Adrenal gland (tissue), 12 donors: ENCODE measurements around the gene SP4. TPM values are rescaled to one million over a fixed set of nuclear protein-coding genes. Genes with fewer than 3 reads are reported as not detected.

Source experiments
- DNase-seq, 7 donors: peaks; one replicate each; pipeline ENCODE4 v3.0.0-alpha.2; 2019 to 2020
- H3K27ac ChIP-seq, 5 donors: fragments of 200-600 bp; sonication (generic) in 4 of 5; 1 replicate in 3 of 5; 2 replicates in 2 of 5; pipeline versions ENCODE4 v1.5.1 to v1.8.0; 2016 to 2020; ENCODE audit warnings: mild to moderate bottlenecking in 1 of 5
- H3K27me3 ChIP-seq: fragments of 200-600 bp; 2 replicates; pipeline ENCODE4 v1.8.0; 2021
- H3K36me3 ChIP-seq, 2 donors: fragments of 200-600 bp; replicated peaks in 1 of 2; 1 replicate in 1 of 2; 2 replicates in 1 of 2; pipeline versions ENCODE4 v1.5.1 to v1.8.0; 2018 to 2022
- H3K4me1 ChIP-seq, 2 donors: fragments of 200-600 bp; replicated peaks in 1 of 2; 1 replicate in 1 of 2; 2 replicates in 1 of 2; pipeline versions ENCODE4 v1.5.1 to v1.8.0; 2018 to 2021
- H3K4me3 ChIP-seq, 4 donors: fragments of 200-600 bp; sonication (generic) in 3 of 4; one replicate each; pipeline ENCODE4 v1.5.1; 2016 to 2018
- H3K9me3 ChIP-seq, 3 donors: fragments of 200-600 bp; sonication (generic) in 1 of 3; replicated peaks in 1 of 3; 1 replicate in 2 of 3; 2 replicates in 1 of 3; pipeline versions ENCODE4 v1.5.1 to v1.8.0; 2016 to 2021
- CTCF ChIP-seq, 6 experiments: fragments of 450-650 bp in 4 of 6; fragments of 200-600 bp in 2 of 6; sonication (generic) in 1 of 6; IDR thresholded peaks; 1 replicate in 5 of 6; 2 replicates in 1 of 6; pipeline versions ENCODE4 v1.5.1 to v1.8.0; 2016 to 2021; ENCODE audit warnings: antibody characterized with exemption in 6 of 6, mild to moderate bottlenecking in 2 of 6, moderate library complexity in 1 of 6
- POLR2A ChIP-seq, 2 donors: fragments of 450-650 bp; IDR thresholded peaks; one replicate each; pipeline ENCODE4 v1.6.1; 2017; ENCODE audit warnings: antibody characterized with exemption in 2 of 2, mild to moderate bottlenecking in 2 of 2, moderate library complexity in 1 of 2
- WGBS, 4 donors: extraction: QIAGEN DNeasy Blood & Tissue Kit in 2 of 4; methylation state at CpG; one replicate each; pipeline versions ENCODE4 v1.1.5 to v1.1.7; 2013 to 2017; 5-methylcytosine and 5-hydroxymethylcytosine counted together
- intact Hi-C, 2 donors: fragments of 100-400 bp; cut with DNase I; formaldehyde crosslinking; loops; one replicate each; pipeline versions ENCODE4 v1.14.1 to v1.15.0; 2022 to 2023
- polyA plus RNA-seq, 3 donors: library from polyadenylated mRNA; stranded (reverse); fragments of 200-250 nt in 2 of 3; fragments of 350-450 nt in 1 of 3; fragmentation: Illumina TruSeq in 1 of 3; extraction: RNeasy Lipid Tissue Mini Kit (QIAGEN cat#74804) in 1 of 3; gene quantifications; one replicate each; pipeline ENCODE4 v1.2.3, GENCODE V29; 2013 to 2014
- total RNA-seq, 9 donors: library from RNA; depleted of rRNA in 4 of 9; stranded (reverse); fragments of >200 nt in 4 of 9; fragments of 120-200 nt in 1 of 9; fragmentation: NEBNext Ultra II Directional in 1 of 9; extraction: Animal tissue kit (Norgen Biotek cat#: 25700) in 1 of 9; gene quantifications; one replicate each; pipeline versions ENCODE4 v1.1.0 to v1.2.4, GENCODE V29; 2013 to 2023
- donor health status: healthy with polysubstance abuse.
- donor health status: Bipolar disorder and iron deficiency.
- donor health status: DM: yes; HTN: yes; CAD: no.
- donor health status: DM: no; HTN: no; CAD: no.
- donor health status: DM: no; HTN: no; CAD: no.
- donor health status: DM: yes; HTN: yes; CAD: no.

The SP4 gene
- total and polyA plus RNA-seq, 12 donors = 1.8 to 11.2 (median 6.0) TPM

GRCh38 chr7:21425290-21425689 is 2.6 kb upstream of the SP4 start:
- intact Hi-C loops = no loop called here
- Histone ChIP-seq H3K4me1 (peaks cover 0 to 14% of the 10 kb centered on the region in 2 donors), H3K4me3 (no peak overlapping the region), H3K36me3 (no peaks in the 10 kb centered on the region), H3K9me3 (no peaks in the 10 kb centered on the region), H3K27ac (no peak overlapping the region), H3K27me3 (no peaks in the 10 kb centered on the region)
- 92 to 97% (median 93%) methylated on average over 6 to 10 of the region's 10 CpGs for WGBS, 4 donors
- DNase-seq = no peak
- no peak for TF ChIP-seq POLR2A (IDR thresholded peaks at IDR 0.05)
- TF ChIP-seq CTCF (IDR thresholded peaks at IDR 0.05) = no peak

GRCh38 chr7:21426286-21427181 is 1.3 kb upstream of the SP4 start:
- Histone ChIP-seq H3K9me3 (no peaks in the 10 kb centered on the region), H3K4me1 (peaks cover 0 to 17% of the 10 kb centered on the region in 2 donors), H3K27ac (peak overlapping the region in 3 of 5 donors; percentile 62 to 96 (median 96)), H3K27me3 (no peaks in the 10 kb centered on the region), H3K36me3 (no peaks in the 10 kb centered on the region), H3K4me3 (peak overlapping the region in 2 of 4 donors; percentile 23 to 77)
- TF ChIP-seq CTCF (IDR thresholded peaks at IDR 0.05) = no peak
- intact Hi-C loops = no loop called here
- no peak for DNase-seq
- 5 to 6% (median 5%) methylated on average over 11 to 35 of the region's 35 CpGs for WGBS, 4 donors

- WGBS, 4 donors = 0% methylated on average over 9 to 57 of the region's 57 CpGs
- Histone ChIP-seq H3K27me3 (no peaks in the 10 kb centered on the region), H3K9me3 (no peaks in the 10 kb centered on the region), H3K27ac (peak overlapping the region; percentile 95 to 100 (median 96)), H3K4me1 (peaks cover 0 to 23% of the 10 kb centered on the region in 2 donors), H3K36me3 (no peaks in the 10 kb centered on the region), H3K4me3 (peak overlapping the region; percentile 62 to 93 (median 75))
- intact Hi-C loops = no loop called here
- DNase-seq = peak; percentile 99 to 100 (median 99)
- TF ChIP-seq POLR2A (IDR thresholded peaks at IDR 0.05) (peak in 1 of 2 donors; percentile 67), CTCF (IDR thresholded peaks at IDR 0.05) (peak in 5 of 6 experiments; percentile 7 to 40 (median 19))
Measured at GRCh38 chr7:21427182-21427870, 557 bp upstream of the SP4 start.

- H3K36me3 ChIP-seq = no peaks in the 10 kb centered on the region
- H3K9me3 ChIP-seq = no peaks in the 10 kb centered on the region
- no peaks in the 10 kb centered on the region for H3K27me3 ChIP-seq
- 2 to 6% (median 3%) methylated on average over 5 of the region's 5 CpGs for WGBS, 4 donors
- H3K4me1 ChIP-seq = peaks cover 0 to 29% of the 10 kb centered on the region in 2 donors
- DNase-seq = no peak
- TF ChIP-seq POLR2A (IDR thresholded peaks at IDR 0.05) = no peak
- no peak for TF ChIP-seq CTCF (IDR thresholded peaks at IDR 0.05)
- intact Hi-C loops = no loop called here
- peak overlapping the region in 2 of 4 donors; percentile 77 to 93 for H3K4me3 ChIP-seq
- H3K27ac ChIP-seq = peak overlapping the region; percentile 49 to 100 (median 96)
Measured at GRCh38 chr7:21428659-21428941, 717 bp downstream of the SP4 start.
